Subcutaneous abdominal adipose tissue (tissue), 5 donors: ENCODE results near the gene CAMK2A.

Experiments used
- H3K27ac ChIP-seq: one replicate; pipeline ENCODE4 v1.7.0; 2013; ENCODE audit warnings: low read depth, mild to moderate bottlenecking, inconsistent platforms, low read length, moderate library complexity
- H3K27me3 ChIP-seq, 5 donors: one replicate each; pipeline ENCODE4 v1.7.0; 2013; ENCODE audit warnings: low read length in 5 of 5, inconsistent platforms in 1 of 5; ENCODE audit not compliant: control insufficient read depth in 5 of 5, insufficient read depth in 4 of 5
- H3K36me3 ChIP-seq, 5 donors: one replicate each; pipeline ENCODE4 v1.7.0; 2013; ENCODE audit warnings: low read length in 5 of 5; ENCODE audit not compliant: control insufficient read depth in 5 of 5, insufficient read depth in 5 of 5
- H3K4me1 ChIP-seq, 5 donors: one replicate each; pipeline ENCODE4 v1.7.0; 2013; ENCODE audit warnings: low read length in 5 of 5, mild to moderate bottlenecking in 3 of 5, moderate library complexity in 1 of 5; ENCODE audit not compliant: control insufficient read depth in 5 of 5, insufficient read depth in 5 of 5
- H3K4me3 ChIP-seq, 5 donors: one replicate each; pipeline ENCODE4 v1.7.0; 2013; ENCODE audit warnings: low read length in 5 of 5, low read depth in 1 of 5
- H3K9ac ChIP-seq, 5 donors: one replicate each; pipeline ENCODE4 v1.7.0; 2013; ENCODE audit warnings: low read length in 5 of 5, mild to moderate bottlenecking in 4 of 5, moderate library complexity in 3 of 5
- H3K9me3 ChIP-seq, 5 donors: one replicate each; pipeline ENCODE4 v1.7.0; 2013; ENCODE audit warnings: low read length in 5 of 5; ENCODE audit not compliant: control insufficient read depth in 5 of 5
- donor health status: healthy.
- donor health status: healthy.
- donor health status: healthy.
- donor health status: healthy.
- donor health status: healthy.

The CAMK2A gene

GRCh38 chr5:150317048-150318003, 27.8 kb upstream of the CAMK2A start:
- H3K9me3 ChIP-seq: peaks cover 0 to 2% (median 0%) of the 10 kb centered on the region in 5 donors
- H3K27me3 ChIP-seq: peaks cover 0 to 6% (median 0%) of the 10 kb centered on the region in 5 donors
- no peaks in the 10 kb centered on the region for H3K36me3 ChIP-seq
- H3K4me1 ChIP-seq: peaks cover 0 to 3% (median 0%) of the 10 kb centered on the region in 5 donors
- H3K4me3 ChIP-seq: no peak overlapping the region
- H3K9ac ChIP-seq: no peak overlapping the region
- no peak overlapping the region for H3K27ac ChIP-seq

GRCh38 chr5:150316320-150316719, 26.7 kb upstream of the CAMK2A start:
- H3K4me3 ChIP-seq: no peak overlapping the region

GRCh38 chr5:150315245-150315644, 25.7 kb upstream of the CAMK2A start:
- H3K27me3 ChIP-seq: peaks cover 0 to 6% (median 0%) of the 10 kb centered on the region in 5 donors
- H3K4me1 ChIP-seq: no peaks in the 10 kb centered on the region
- H3K36me3 ChIP-seq: no peaks in the 10 kb centered on the region
- no peak overlapping the region for H3K9ac ChIP-seq
- H3K9me3 ChIP-seq: no peaks in the 10 kb centered on the region
- no peak overlapping the region for H3K4me3 ChIP-seq
- no peak overlapping the region for H3K27ac ChIP-seq

More at GRCh38 chr5:150316320-150316719, 26.7 kb upstream of the CAMK2A start:
- H3K27ac ChIP-seq: no peak overlapping the region
- peaks cover 0 to 6% (median 0%) of the 10 kb centered on the region in 5 donors for H3K27me3 ChIP-seq
- no peak overlapping the region for H3K9ac ChIP-seq
- no peaks in the 10 kb centered on the region for H3K36me3 ChIP-seq
- H3K9me3 ChIP-seq: peaks cover 0 to under 1% (median 0%) of the 10 kb centered on the region in 5 donors
- peaks cover 0 to 3% (median 0%) of the 10 kb centered on the region in 5 donors for H3K4me1 ChIP-seq

DNA sequence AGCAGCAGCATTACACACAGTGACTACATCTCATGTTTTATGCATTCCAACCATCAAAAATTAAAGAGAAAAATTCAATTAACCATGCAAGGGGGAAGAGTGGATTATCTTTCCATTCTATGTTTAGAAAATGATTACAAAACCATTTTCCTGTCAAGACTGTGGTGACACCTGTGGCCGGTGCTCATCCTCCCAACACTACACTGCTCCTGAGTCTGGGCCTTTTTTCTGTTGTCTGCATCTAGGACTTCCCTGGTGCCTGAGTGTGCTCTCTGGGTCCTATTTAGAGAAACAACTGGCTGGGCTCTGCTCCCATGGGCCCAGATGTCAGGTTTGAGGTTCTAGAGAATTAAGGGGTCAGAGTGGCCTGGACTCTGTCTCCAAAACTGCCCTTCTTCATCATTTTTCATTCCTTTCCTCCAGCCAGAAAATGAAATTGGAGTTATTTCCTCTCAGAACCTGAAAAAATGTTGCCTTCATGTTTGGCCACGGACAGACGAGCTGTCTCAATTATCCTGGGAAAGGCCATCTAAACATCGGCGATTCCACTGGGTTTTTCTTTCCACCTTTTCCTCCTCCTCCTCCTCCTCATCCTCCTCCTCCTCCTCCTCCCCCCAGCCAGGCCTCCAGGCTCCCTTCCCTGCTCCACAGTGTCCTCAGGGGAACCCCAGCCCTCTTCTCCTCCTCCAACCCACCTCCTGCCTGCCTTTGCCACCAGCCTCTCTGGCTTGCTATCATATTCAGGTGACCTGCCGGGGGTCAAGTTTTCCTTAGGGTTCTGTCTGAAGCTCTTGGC, 24.5 kb upstream of the CAMK2A start:
- H3K4me3 ChIP-seq: no peak overlapping the region
- H3K36me3 ChIP-seq: no peaks in the 10 kb centered on the region
- H3K9ac ChIP-seq: no peak overlapping the region
- H3K27ac ChIP-seq: no peak overlapping the region
- H3K27me3 ChIP-seq: peaks cover 0 to 6% (median 0%) of the 10 kb centered on the region in 5 donors
- no peaks in the 10 kb centered on the region for H3K9me3 ChIP-seq
- no peaks in the 10 kb centered on the region for H3K4me1 ChIP-seq

GRCh38 chr5:150313501-150313900, 23.9 kb upstream of the CAMK2A start:
- H3K9me3 ChIP-seq: no peaks in the 10 kb centered on the region
- no peak overlapping the region for H3K27ac ChIP-seq
- H3K9ac ChIP-seq: no peak overlapping the region
- no peak overlapping the region for H3K4me3 ChIP-seq
- H3K36me3 ChIP-seq: no peaks in the 10 kb centered on the region
- H3K4me1 ChIP-seq: no peaks in the 10 kb centered on the region
- H3K27me3 ChIP-seq: peaks cover 0 to 6% (median 0%) of the 10 kb centered on the region in 5 donors

- Histone ChIP-seq H3K9ac (no peak overlapping the region), H3K4me3 (no peak overlapping the region), H3K4me1 (no peaks in the 10 kb centered on the region), H3K9me3 (no peaks in the 10 kb centered on the region), H3K27me3 (peaks cover 0 to 6% (median 0%) of the 10 kb centered on the region in 5 donors), H3K27ac (no peak overlapping the region), H3K36me3 (no peaks in the 10 kb centered on the region)
Observed at GRCh38 chr5:150312518-150312917, 22.9 kb upstream of the CAMK2A start.

DNA sequence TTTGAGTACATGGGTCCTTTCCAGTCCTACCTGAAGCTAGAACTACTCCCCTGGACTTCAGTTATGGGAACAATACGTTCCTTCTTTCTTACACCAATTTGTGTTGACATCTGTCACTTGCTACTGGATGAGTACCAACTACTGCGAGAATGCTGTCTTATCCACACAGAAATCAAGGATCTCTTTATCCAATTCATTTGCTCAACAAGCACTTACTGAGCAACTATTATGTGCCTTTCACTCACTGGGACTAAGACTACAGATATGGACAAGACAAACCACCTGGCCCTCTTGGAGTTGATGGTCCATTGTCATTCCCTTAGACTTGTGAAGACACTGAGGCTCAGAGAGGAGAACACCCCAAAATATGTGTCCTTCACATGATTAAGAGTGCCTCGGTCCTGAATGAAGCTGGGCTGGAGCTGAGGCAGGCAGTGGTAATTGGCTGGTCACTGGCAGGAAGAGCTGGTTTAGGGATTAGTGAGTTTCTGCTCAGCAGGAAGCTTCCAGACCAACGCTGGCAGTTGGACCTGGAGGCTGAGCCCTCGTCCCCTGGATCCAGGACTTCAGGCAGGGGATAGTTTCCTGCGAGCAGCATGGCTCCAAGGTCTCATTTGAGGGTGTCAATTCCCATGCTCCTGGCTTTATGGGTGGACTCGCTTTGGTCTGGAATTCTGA, 21.6 kb upstream of the CAMK2A start:
- no peak overlapping the region for H3K27ac ChIP-seq
- H3K27me3 ChIP-seq: peaks cover 0 to 6% (median 0%) of the 10 kb centered on the region in 5 donors
- H3K9me3 ChIP-seq: no peaks in the 10 kb centered on the region
- no peak overlapping the region for H3K4me3 ChIP-seq
- H3K9ac ChIP-seq: no peak overlapping the region
- H3K4me1 ChIP-seq: no peaks in the 10 kb centered on the region
- no peaks in the 10 kb centered on the region for H3K36me3 ChIP-seq

GRCh38 chr5:150310246-150310645, 20.7 kb upstream of the CAMK2A start:
- peaks cover 0 to 6% (median 0%) of the 10 kb centered on the region in 5 donors for H3K27me3 ChIP-seq
- H3K9ac ChIP-seq: no peak overlapping the region
- no peaks in the 10 kb centered on the region for H3K4me1 ChIP-seq
- no peaks in the 10 kb centered on the region for H3K36me3 ChIP-seq
- H3K27ac ChIP-seq: no peak overlapping the region
- H3K4me3 ChIP-seq: no peak overlapping the region
- no peaks in the 10 kb centered on the region for H3K9me3 ChIP-seq

DNA sequence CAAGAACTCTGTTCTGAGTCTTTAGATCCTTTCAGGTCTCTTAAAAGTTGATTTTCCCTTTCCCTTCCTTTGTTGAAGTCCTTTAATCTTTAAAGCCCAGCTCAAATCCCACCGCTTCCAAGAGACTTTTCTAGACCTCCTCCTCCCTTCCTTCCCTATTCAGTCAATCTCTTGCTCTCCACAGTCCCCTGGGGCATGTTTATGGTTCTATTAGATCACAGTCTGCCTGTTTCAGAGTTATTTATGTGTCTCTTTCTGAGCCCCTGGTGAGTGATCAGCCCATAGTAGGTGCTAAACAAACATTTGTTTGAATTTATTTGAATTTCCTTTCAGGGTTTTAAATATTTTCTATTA, 20.3 kb upstream of the CAMK2A start:
- Histone ChIP-seq H3K4me1 (no peaks in the 10 kb centered on the region), H3K4me3 (no peak overlapping the region), H3K9me3 (no peaks in the 10 kb centered on the region), H3K27me3 (peaks cover 0 to 6% (median 0%) of the 10 kb centered on the region in 5 donors), H3K36me3 (no peaks in the 10 kb centered on the region), H3K9ac (no peak overlapping the region), H3K27ac (no peak overlapping the region)
